GM12874 (cell line): Measurements from ENCODE around the gene PRLR.

Experiments used
- TF ChIP-seq, protein P1 (sequence below): IDR thresholded peaks from 2 replicates; pipeline ENCODE4 v1.5.1; 2011; ENCODE audit warnings: low read depth, mild to moderate bottlenecking, control low read depth, low read length, moderate library complexity; ENCODE audit not compliant: insufficient read depth

The PRLR gene

GRCh38 chr5:35134278-35135030 lies 95.8 kb downstream of the PRLR start:
- TF ChIP-seq, protein P1, sequence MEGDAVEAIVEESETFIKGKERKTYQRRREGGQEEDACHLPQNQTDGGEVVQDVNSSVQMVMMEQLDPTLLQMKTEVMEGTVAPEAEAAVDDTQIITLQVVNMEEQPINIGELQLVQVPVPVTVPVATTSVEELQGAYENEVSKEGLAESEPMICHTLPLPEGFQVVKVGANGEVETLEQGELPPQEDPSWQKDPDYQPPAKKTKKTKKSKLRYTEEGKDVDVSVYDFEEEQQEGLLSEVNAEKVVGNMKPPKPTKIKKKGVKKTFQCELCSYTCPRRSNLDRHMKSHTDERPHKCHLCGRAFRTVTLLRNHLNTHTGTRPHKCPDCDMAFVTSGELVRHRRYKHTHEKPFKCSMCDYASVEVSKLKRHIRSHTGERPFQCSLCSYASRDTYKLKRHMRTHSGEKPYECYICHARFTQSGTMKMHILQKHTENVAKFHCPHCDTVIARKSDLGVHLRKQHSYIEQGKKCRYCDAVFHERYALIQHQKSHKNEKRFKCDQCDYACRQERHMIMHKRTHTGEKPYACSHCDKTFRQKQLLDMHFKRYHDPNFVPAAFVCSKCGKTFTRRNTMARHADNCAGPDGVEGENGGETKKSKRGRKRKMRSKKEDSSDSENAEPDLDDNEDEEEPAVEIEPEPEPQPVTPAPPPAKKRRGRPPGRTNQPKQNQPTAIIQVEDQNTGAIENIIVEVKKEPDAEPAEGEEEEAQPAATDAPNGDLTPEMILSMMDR = no peak

DNA sequence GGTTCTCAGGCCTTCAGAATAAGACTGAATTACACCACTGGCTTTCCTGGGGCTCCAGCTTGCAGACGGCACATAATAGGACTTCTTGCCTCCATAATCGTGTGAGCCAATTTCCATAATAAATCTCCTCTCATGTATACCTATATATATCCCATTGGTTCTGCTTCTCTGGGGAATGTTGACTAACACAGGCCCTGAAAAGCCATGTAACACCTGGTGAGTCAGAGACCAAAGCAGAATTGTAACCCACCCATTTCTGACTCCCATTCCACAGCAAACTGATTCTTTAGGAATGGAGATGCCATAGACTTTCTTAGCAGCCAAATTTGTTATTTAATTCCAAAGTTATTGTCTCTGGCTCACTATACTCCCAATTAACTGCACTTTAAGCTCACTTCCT lies 97.1 kb downstream of the PRLR start:
- TF ChIP-seq, protein P1 = no peak

DNA sequence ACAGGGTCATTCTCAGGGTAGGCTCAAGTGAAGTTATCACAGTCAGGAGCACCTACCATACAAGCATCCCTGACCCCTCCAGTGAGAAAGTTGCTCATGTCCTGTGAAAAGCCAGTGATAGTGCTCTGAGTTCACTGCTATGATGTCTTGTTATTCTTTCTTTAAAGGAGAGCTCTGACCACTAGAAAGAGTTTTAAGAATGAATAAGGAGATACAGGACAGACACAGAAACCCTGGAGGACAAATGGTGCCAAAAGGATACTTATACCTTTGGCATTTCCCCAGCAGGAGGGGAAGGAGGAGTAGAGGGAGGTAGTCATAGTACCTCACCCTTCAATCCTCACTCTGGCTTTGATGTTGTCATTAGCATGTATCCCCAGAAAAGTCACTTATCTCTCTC lies 98.6 kb downstream of the PRLR start:
- TF ChIP-seq, protein P1 = no peak

DNA sequence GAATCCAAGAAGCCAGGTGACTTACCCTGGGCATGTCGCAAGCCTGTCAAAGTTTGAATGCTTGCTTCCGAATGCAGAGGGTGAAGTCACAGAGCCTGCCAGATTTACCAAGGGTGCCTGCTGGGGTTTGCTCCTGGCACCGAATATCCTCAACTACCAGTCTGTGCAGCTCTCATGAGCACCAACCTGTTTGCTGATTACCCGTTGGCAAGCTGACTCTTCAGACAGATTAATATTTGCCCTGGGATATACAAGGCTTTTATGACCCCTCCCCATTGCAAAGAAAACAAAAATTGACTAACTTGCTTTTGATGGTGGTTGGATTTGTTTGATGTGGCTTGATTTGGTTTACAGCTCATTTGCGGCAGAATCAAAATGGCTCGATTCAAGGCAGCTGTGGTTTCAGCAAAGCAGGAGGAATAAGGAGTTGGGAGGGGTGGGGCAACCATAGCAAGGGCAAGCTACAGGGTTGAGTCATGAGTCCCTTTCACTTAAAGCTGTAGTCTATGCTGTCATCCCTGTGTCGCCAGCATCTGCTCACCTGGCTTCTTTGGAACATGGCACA lies 100.3 kb downstream of the PRLR start:
- TF ChIP-seq, protein P1 = no peak

- TF ChIP-seq, protein P1 = no peak
Observed at GRCh38 chr5:35129276-35129675, 101.0 kb downstream of the PRLR start.

DNA sequence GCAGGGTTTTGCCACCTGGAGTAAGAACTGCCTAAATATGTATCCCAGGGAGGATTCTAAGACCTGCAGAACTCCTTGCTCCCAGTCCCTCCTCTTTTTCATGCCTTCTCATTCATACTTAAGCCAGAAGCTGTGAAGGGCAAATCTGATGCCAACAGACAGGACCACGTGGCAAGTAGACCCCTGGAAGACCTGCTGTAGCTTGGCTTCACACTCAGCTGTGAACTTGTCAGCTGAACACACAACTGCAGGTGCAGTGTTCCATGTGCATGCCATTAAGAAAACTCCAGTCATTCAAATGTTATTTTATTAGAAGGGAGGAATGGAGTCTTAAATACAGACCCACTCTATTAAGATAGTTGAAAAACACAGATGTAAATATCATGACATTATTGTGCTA lies 103.3 kb downstream of the PRLR start:
- TF ChIP-seq, protein P1 = no peak

DNA sequence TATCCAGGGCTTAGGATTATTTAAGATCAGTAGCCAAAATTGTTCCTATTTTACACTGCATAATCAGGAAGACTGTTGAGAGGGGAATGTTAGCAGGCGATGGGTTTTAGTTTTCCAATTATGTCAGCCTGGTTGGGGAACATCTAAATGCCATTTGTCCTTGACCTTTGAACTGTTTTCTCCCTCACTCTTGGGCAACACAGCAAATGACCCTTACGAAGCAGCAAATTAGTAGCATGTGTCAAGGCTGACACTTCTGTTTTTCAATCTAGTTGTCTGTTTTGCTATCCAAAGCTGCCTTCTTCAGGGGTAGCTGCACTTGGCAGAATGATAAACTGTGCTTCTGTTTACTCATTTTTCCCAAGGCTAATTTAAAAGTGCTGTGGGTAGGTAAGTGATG lies 104.5 kb downstream of the PRLR start:
- TF ChIP-seq, protein P1 = no peak
